NAMALWA (cell line): ENCODE measurements around the gene CDH23.

Experiments
- DNase-seq: peaks from one replicate; pipeline ENCODE4 v3.0.0-alpha.2; 2015; ENCODE audit warnings: low spot score

Gene CDH23

GRCh38 chr10:71746344-71747037 lies 349.8 kb downstream of the CDH23 start:
- no peak for DNase-seq

DNA sequence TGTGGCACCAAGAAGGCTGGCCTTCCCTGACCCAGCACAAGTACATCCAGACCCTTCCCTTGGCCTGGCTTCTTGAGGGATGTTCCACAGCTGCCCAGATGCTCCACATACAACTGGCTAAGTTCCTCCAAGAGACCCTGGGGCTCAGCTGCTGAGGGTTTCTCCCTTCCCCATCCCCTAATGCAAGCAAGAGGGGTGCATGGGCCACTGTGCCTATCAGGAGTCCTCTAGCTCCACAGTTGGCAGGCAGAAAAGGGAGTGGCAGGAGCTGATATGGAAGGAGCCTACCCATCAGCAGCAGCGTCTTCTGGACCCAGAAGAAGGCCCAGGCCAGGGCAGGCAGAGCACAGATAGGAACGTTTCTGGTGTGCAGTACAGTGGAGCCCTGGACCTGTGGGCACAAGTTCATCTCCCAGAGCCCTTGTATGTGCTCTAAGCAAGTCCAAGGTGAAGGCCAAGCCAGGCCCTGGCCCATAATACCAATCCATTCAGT lies 350.4 kb downstream of the CDH23 start:
- no peak for DNase-seq

GRCh38 chr10:71747551-71748523 lies 351.1 kb downstream of the CDH23 start:
- no peak for DNase-seq

- peak; percentile 54 for DNase-seq
Measured at GRCh38 chr10:71748671-71749191, 352.0 kb downstream of the CDH23 start.

DNA sequence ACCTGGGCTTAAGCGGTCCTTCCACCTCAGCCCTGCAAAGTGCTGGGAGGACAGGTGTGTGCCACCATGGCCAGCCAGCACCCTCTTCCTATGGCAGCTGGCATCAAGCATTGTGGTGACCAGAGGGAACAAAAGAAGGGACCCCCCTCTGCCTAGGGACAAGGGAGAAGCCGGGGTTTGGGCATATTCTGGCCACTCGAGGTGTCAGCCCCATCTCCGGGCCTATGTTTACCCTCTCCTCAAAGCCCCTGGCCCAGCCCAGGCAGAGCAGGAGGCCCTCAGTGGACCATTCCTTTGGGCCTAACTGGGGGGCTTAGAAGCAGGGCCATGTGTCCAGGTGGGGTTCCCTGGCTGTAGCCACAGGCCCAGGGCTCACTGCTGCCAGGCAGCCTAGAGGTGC lies 352.7 kb downstream of the CDH23 start:
- DNase-seq = no peak

DNA sequence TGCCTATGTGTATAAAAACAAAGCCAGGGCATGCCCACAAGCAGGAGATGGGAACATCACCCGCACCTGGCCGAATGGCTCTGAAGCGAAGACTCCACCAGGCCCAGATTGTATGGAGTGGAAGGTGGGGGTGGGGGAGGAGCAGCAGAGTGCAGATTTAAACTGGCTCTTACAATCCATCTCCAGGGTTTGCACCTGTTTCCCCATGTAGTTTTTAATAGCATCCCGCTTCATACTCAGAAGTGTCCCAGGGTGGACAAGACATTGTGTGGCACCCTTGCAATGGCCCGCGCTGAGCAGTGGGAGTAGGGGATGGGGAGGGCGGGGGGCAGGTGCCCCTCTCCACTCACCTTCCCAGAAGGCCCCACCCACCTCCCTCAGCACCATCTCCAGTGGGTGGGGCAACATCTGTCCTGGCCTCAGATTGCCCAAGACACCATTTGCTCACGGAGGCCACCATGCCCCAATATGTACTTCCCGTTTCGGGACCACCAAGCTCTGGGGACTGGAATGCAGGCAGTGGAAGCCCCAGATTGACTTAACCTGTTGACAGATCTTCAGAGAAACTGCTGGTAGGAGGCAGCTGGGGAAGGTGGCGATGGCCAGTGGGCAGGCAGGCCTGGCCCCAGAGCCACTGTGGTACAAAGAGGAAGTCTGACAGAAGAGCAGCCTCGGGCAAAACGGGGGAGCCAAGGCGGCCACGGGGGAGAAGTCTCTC lies 353.6 kb downstream of the CDH23 start:
- no peak for DNase-seq

DNA sequence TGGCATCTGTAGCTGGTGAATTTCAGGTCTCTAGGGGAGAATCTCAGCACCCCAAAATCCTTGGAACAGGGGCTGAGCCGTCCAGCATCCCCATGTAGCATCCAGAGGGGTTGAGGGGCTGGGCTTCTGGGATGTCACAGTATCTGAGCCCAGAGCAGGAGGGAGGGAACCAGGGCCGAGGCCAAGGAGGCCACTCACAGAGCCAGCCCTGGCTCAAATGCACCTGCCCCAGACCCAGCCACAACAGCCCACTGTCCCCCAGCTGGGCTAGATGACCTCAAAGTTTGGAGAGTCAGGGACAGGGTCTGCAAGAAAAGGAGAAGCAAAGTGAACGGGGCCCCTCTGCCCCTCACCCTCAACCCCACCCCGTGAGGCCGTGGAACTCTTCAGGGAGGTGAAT lies 354.3 kb downstream of the CDH23 start:
- DNase-seq = no peak

DNA sequence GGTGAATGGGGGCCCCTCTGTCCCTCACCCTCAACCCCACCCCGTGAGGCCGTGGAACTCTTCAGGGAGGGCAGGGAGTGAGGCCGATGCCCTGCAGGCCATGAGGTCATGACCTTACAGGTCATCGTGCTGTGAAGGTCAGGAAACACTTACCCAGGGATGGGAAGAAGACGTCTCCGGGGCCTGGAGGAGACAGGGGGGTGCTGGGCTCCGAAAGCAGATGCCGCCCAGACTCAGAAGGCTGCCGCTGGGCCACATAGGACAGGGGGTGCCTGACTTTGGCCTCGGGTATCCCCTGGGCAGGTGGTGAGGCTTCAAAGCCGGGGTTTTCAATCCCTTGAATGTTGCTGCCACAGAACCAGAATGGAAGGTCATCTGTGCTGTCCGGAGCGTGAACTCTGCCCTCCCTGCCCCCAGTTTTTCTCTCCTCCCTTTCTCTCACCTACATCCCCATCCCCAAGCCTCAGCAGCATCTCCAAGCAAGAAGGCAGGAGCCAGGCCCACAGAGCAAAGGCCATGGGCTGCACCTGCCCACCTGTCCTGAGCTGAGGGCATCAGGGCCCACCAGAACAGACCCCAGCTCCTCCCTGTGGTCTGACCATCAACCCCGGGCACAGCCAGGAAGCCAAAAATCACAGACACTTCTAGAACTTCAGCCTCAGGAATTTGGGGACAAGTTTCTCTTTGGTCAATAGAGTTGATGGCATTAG lies 354.9 kb downstream of the CDH23 start:
- DNase-seq = no peak

DNA sequence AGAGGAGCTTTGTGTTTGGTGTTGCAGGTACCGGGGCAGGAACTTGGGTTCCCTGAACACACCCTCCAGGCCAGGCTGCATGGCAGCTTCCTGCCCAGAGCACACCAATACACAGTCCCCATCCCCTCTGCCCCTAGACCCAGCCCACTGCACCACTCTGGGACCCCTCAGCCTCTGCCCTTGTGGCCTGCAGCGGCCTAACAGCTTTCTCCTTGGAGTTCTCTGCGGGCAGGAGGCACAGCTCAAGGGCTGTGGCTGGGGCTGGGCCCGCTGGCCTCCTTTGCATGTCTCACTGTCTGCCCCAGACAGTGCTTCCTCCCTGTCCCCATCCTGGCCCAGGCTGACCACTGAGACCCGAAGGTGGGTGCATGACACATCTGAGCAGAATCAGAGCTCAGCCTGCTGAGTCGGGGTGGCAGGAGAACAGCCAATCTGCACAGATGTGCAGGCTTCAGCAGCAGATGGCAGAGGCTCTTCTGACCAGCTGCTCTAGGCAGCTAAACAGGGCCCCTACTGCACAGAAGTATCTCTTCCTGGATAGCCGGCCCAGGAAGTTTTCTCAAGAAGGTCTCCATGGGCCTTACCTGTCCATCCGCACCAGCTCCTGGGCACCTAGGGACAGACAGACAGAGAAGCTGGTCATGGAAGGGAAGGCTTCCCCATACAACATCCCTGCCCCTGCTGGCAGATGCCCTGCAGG lies 355.8 kb downstream of the CDH23 start:
- DNase-seq = peak; percentile 27

DNA sequence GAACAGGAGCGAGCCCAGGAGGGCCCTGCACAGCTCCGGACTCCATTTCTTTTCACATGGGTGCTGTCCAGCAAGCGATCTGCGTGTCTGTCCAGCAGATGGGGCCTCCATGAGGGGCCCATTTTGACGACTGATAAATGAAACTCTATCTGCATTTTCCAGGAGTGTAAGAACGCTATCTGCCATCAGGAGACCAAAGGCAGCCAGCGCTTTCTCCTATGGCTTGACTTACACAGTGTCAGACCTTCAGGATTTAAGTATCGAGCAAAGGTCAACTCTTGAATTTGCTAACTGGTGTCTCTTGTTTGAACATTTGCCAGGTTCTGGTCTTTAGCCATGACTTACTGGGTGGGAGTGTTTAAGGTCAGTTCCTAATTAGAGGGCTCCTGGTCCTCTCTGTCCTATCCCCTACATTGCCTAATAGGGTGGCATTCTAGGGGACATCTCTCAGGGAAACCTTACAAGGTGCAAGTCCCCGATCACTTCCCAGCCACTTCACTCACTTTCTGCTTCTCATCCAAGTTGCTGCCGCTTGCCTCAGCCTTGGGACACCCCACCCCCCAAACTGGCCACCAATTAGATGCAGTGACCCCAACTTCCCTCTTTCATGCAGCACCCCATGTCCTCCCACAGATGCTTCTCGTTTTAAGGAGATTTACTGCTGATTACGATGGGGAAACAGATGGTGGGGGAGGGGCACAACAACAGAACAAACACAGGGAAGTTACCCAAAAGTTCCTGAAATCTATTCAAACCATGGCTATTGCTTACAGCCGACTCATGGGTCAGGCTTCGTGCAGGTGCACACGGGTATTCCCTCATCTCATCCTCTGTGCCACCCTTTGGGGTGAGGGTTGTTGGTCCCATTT lies 356.6 kb downstream of the CDH23 start:
- no peak for DNase-seq

GRCh38 chr10:71753960-71754505 lies 357.3 kb downstream of the CDH23 start:
- DNase-seq = no peak

DNA sequence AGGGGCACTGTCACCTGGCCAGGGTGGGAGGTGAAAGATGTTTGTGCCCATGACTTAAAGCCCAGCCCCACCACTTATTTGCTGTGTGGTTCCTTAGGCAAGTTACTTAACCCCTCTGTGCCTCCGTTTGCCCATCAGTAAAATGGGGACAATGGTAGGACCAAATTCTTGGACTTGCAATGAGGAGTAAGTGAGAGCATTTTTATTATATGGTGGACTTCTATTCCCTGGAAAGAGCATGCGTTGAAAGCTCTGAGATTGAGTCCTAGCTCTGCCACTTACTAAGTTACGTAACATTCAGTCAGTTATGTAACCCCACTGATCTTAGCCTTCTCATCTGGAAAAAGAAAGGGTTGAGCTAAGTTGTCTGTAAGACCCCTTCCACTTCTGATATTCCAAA lies 357.8 kb downstream of the CDH23 start:
- no peak for DNase-seq

- no peak for DNase-seq
Measured at GRCh38 chr10:71755179-71755879, 358.6 kb downstream of the CDH23 start.

DNA sequence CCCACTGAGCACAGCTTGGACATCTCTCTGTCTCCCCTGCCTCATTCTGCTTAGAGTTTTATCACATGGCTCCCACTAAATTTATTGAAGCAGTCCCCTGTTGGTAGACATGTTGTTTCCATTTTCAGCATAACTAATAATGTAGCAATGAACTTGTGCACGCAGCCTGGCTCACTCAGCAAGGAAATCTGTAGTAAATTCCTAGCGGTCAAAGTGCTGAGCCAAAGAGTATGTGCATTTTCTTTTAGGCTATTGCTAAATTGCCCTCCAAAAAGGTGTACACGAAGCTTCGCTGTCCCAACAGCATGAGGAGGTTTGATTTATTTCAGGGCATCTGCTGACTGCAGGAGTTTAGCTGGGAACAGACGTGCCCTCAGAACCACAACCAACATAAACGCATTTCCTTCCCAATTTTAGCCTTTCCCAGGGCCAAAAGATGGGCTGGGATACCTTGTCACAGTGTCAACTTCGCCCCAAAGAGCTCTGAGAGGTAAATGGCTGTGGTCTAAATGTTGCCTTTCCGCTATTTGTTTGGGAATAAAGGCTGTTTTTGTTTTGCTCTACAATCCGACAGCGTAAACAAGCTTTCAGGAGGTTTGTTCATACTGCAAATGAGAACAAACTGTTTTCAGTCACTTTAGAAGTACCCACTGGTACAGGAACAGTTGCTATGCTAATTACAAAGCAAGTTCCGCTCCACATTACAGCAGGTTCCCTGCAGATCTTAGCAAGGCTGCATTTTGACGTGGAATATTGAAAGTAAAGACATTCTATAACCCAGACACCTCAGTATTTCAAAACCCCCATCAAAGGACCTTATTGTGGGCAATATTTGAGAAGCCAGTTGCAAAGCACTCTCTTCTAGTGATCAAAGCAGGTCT lies 359.8 kb downstream of the CDH23 start:
- DNase-seq = no peak

GRCh38 chr10:71757399-71757922 lies 360.7 kb downstream of the CDH23 start:
- DNase-seq = no peak

DNA sequence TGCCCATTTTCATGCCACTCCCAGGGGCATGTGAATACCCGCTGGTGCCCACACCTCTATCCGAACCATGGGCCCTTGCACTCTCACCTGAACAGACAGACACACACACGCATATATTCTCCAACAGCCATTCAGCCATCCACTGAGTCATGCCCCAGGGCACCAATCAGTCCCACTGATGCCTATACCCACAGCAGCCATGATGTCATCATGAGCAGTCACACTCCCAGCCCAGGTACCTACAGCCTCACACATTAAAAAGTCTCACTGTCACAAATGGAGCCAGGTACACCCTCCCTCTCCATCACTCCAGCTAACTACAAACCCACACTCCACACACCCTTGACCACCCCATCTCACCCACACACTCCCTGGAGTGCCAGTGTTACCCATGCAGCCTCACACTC lies 364.4 kb downstream of the CDH23 start:
- no peak for DNase-seq

DNA sequence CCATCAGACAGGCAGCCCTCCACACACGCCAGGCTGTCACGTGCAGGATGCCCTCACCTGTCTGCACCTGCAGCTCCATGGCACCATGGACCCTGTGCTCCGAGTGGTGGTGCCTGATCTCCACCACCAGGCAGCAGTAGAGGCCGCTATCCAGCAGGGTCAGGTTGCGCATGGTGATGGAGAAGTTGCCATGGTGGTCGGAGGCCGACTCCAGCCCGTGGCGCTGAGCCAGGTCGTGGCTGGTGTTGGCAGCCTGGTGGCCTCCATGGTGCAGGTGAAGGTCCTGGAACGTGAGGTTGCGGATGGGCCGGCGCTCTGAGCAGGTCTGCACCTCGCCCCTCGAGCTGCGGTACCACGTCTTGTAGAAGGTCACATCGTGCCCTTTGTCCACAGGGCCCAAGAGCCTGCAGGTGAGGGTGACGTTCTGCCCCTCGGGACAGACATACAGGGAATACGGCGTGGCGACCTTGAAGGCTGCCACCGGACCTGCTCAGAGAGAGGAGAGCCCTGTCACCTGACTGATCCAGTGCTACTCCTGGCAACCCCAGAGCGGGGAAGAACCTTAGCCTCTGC lies 364.9 kb downstream of the CDH23 start:
- no peak for DNase-seq
